Measurements from ENCODE around the gene GAB1. TPM values are rescaled to one million over a fixed set of nuclear protein-coding genes. Genes with fewer than 3 reads are reported as not detected.

GAB1 gene
- total RNA-seq, 3 donors from 2014 or later, result 62.3 to 104 (median 84.0) TPM

GRCh38 chr4:143458966-143459365 lies 122.3 kb downstream of the GAB1 start:
- no peak overlapping the region for H3K4me3 ChIP-seq
- DNase-seq (no peak), ATAC-seq (no peak)
- intact Hi-C loops (cut with DNase I, micrococcal nuclease), result no loop called here
- H3K9me3 ChIP-seq, result no peaks in the 10 kb centered on the region
- no peak for TF ChIP-seq CTCF (IDR thresholded peaks at IDR 0.05)
- peaks cover 5% of the 10 kb centered on the region for H3K36me3 ChIP-seq (ENCODE audit: low read depth)
- H3K4me1 ChIP-seq (ENCODE audit: low read depth), result no peaks in the 10 kb centered on the region

GRCh38 chr4:143473334-143474126 lies 136.9 kb downstream of the GAB1 start:
- H3K36me3 ChIP-seq (ENCODE audit: low read depth), result peaks cover 4% of the 10 kb centered on the region
- ATAC-seq, result no peak
- intact Hi-C loops (cut with DNase I, micrococcal nuclease), result no loop called here

GRCh38 chr4:143477487-143477886 lies 140.8 kb downstream of the GAB1 start:
- Histone ChIP-seq H3K9me3 (no peaks in the 10 kb centered on the region), H3K4me1 (ENCODE audit: low read depth) (no peaks in the 10 kb centered on the region), H3K4me3 (no peak overlapping the region), H3K36me3 (ENCODE audit: low read depth) (no peaks in the 10 kb centered on the region)
- TF ChIP-seq CTCF (IDR thresholded peaks at IDR 0.05), result no peak
- intact Hi-C loops (cut with DNase I, micrococcal nuclease), result no loop called here
- DNase-seq, result no peak
- no peak for ATAC-seq

More at GRCh38 chr4:143473334-143474126, 136.9 kb downstream of the GAB1 start:
- Histone ChIP-seq H3K4me3 (no peak overlapping the region), H3K4me1 (ENCODE audit: low read depth) (no peaks in the 10 kb centered on the region), H3K9me3 (no peaks in the 10 kb centered on the region)
- TF ChIP-seq CTCF (IDR thresholded peaks at IDR 0.05), result no peak
- no peak for DNase-seq

GRCh38 chr4:143481361-143481760 lies 144.7 kb downstream of the GAB1 start:
- intact Hi-C loops (cut with DNase I, micrococcal nuclease), result loop anchor here (5.0 to 10.0 kb wide), 2 partner anchors 274 to 277 kb away; no protein-coding TSS in a partner anchor
- H3K9me3 ChIP-seq, result no peaks in the 10 kb centered on the region
- DNase-seq, result no peak
- no peak for TF ChIP-seq CTCF (IDR thresholded peaks at IDR 0.05)
- no peak overlapping the region for H3K4me3 ChIP-seq
- H3K36me3 ChIP-seq (ENCODE audit: low read depth), result no peaks in the 10 kb centered on the region
- no peak for ATAC-seq
- H3K4me1 ChIP-seq (ENCODE audit: low read depth), result no peaks in the 10 kb centered on the region

GRCh38 chr4:143482840-143483239 lies 146.2 kb downstream of the GAB1 start:
- no peaks in the 10 kb centered on the region for H3K4me1 ChIP-seq (ENCODE audit: low read depth)
- no peaks in the 10 kb centered on the region for H3K9me3 ChIP-seq
- H3K36me3 ChIP-seq (ENCODE audit: low read depth), result no peaks in the 10 kb centered on the region
- H3K4me3 ChIP-seq, result no peak overlapping the region
- TF ChIP-seq CTCF (IDR thresholded peaks at IDR 0.05), result peak; percentile 15
- DNase-seq (peak in 1 of 3 donors; percentile 44), ATAC-seq (peak; percentile 39)
- intact Hi-C loops (cut with DNase I, micrococcal nuclease), result loop anchor here (5.0 to 10.0 kb wide), 2 partner anchors 276 to 278 kb away; no protein-coding TSS in a partner anchor

Data from mucosa of descending colon (tissue), 3 donors.